ENCODE results near the gene TRMT5.

TRMT5 gene

GRCh38 chr14:60980811-60981632 lies at the start of gene TRMT5, which contains the start of gene SLC38A6:
Gene TRMT5, minus strand, starts transcription at chr14:60981079. Its CDS starts 106 bp downstream, at chr14:60980973.
Gene SLC38A6, plus strand, starts transcription at chr14:60981245. Its CDS starts 33 bp downstream, at chr14:60981278.
- DNase-seq (ENCODE audit: low read depth), result peak; percentile 87

- no peak for DNase-seq (ENCODE audit: low read depth)
Observed at GRCh38 chr14:61026526-61026925, 45.6 kb upstream of the TRMT5 start.

GRCh38 chr14:61025251-61026223 lies 44.7 kb upstream of the TRMT5 start:
- DNase-seq (ENCODE audit: low read depth), result peak; percentile 17

- no peak for DNase-seq (ENCODE audit: low read depth)
Observed at GRCh38 chr14:61019537-61019936, 38.7 kb upstream of the TRMT5 start.

- no peak for DNase-seq (ENCODE audit: low read depth)
Observed at GRCh38 chr14:61003571-61003970, 22.7 kb upstream of the TRMT5 start.

GRCh38 chr14:60999536-60999935 lies 18.7 kb upstream of the TRMT5 start:
- no peak for DNase-seq (ENCODE audit: low read depth)

- no peak for DNase-seq (ENCODE audit: low read depth)
Observed at GRCh38 chr14:60998617-60999016, 17.7 kb upstream of the TRMT5 start.

- no peak for DNase-seq (ENCODE audit: low read depth)
Observed at GRCh38 chr14:60989599-60989998, 8.7 kb upstream of the TRMT5 start.

- no peak for DNase-seq (ENCODE audit: low read depth)
Observed at GRCh38 chr14:60986500-60986899, 5.6 kb upstream of the TRMT5 start.

GRCh38 chr14:60984196-60984595 lies 3.3 kb upstream of the TRMT5 start:
- DNase-seq (ENCODE audit: low read depth), result no peak

GRCh38 chr14:60981633-60982455 lies 965 bp upstream of the TRMT5 start:
- no peak for DNase-seq (ENCODE audit: low read depth)

- DNase-seq (ENCODE audit: low read depth), result no peak
Observed at GRCh38 chr14:60977847-60978246, 3.0 kb downstream of the TRMT5 start.

- DNase-seq (ENCODE audit: low read depth), result no peak
Observed at GRCh38 chr14:60975551-60975950, 5.3 kb downstream of the TRMT5 start.

GRCh38 chr14:60974090-60974651 lies 6.7 kb downstream of the TRMT5 start:
- no peak for DNase-seq (ENCODE audit: low read depth)

- DNase-seq (ENCODE audit: low read depth), result no peak
Observed at GRCh38 chr14:60973070-60973469, 7.8 kb downstream of the TRMT5 start.

- no peak for DNase-seq (ENCODE audit: low read depth)
Observed at GRCh38 chr14:60972295-60972694, 8.6 kb downstream of the TRMT5 start.

- no peak for DNase-seq (ENCODE audit: low read depth)
Observed at GRCh38 chr14:60971271-60971670, 9.6 kb downstream of the TRMT5 start.

GRCh38 chr14:60970146-60970545 lies 10.7 kb downstream of the TRMT5 start:
- no peak for DNase-seq (ENCODE audit: low read depth)

- DNase-seq (ENCODE audit: low read depth), result no peak
Observed at GRCh38 chr14:60968671-60969070, 12.2 kb downstream of the TRMT5 start.

GRCh38 chr14:60968099-60968498 lies 12.8 kb downstream of the TRMT5 start:
- DNase-seq (ENCODE audit: low read depth), result no peak

- no peak for DNase-seq (ENCODE audit: low read depth)
Observed at GRCh38 chr14:60965402-60965801, 15.5 kb downstream of the TRMT5 start.

- DNase-seq (ENCODE audit: low read depth), result no peak
Observed at GRCh38 chr14:60964904-60965303, 16.0 kb downstream of the TRMT5 start.

Measured in activated T-cell treated with anti-CD3 and anti-CD28 coated beads for 48 hours (primary cell).